HCT116 (cell line): ENCODE results near the gene CHID1. TPM values are rescaled to one million over a fixed set of nuclear protein-coding genes. Genes with fewer than 3 reads are reported as not detected.

ENCODE experiments used
- ATAC-seq: fragments of 200-7000 bp; cut with Tn5 transposase; 2 replicates; pipeline ENCODE4 v1.9.1; 2020; ENCODE audit warnings: mild to moderate bottlenecking, moderate library complexity
- BruUV-seq: library from RNA; stranded (reverse); fragments of 400-500 nt; replicated peaks from 2 replicates; lab custom pipeline; 2021; lab: Mats Ljungman, UMichigan
- CTCF ChIA-PET: fragments of 300-600 bp; sonication (Branson Sonifier 250); formaldehyde crosslinking; loops from one replicate; lab custom pipeline; 2021; ENCODE audit warnings: antibody characterized with exemption; lab: Charles Lee
- POLR2A ChIA-PET: fragments of 300-600, 350-600 bp; sonication (Branson Sonifier 250); formaldehyde crosslinking; loops from one replicate; lab custom pipeline; 2021; ENCODE audit warnings: antibody characterized with exemption; lab: Charles Lee
- RAD21 ChIA-PET, 2 experiments: fragments of 300-600 bp; sonication (Branson Sonifier 250); formaldehyde crosslinking; loops; one replicate each; lab custom pipeline; 2023; ENCODE audit warnings: low total read pairs in 2 of 2; ENCODE audit not compliant: uncharacterized antibody in 2 of 2, unreplicated experiment in 2 of 2, low non-redundant PET in 1 of 2; lab: Charles Lee
- DNase-seq: peaks from one replicate; pipeline ENCODE4 v3.0.0-alpha.2; 2010; ENCODE audit warnings: low read depth, low spot score
- H2AFZ ChIP-seq: fragments of 200-600 bp; shearing (Covaris generic), sonication (generic); 2 replicates; pipeline ENCODE4 v1.6.1; 2017; ENCODE audit warnings: low read depth, mixed run types, mixed read lengths, antibody characterized with exemption, low read length; ENCODE audit not compliant: poor library complexity, severe bottlenecking
- H3K27ac ChIP-seq: 2 replicates; pipeline ENCODE4 v1.5.1; 2012; ENCODE audit warnings: low read depth, low read length
- H3K27me3 ChIP-seq: fragments of 200-600 bp; sonication (generic); 2 replicates; pipeline ENCODE4 v1.6.1; 2016; ENCODE audit warnings: mixed run types, low read length, mixed read lengths; ENCODE audit not compliant: insufficient read depth
- H3K36me3 ChIP-seq, 2 experiments: fragments of 200-500 bp in 1 of 2; fragments of 200-600 bp in 1 of 2; sonication (Bioruptor generic) in 1 of 2; sonication (generic) in 1 of 2; 2 replicates each; pipeline versions ENCODE4 v1.5.1 to v1.6.1; 2014 to 2016; ENCODE audit warnings: low read length in 2 of 2, inconsistent platforms in 1 of 2, mixed read lengths in 1 of 2, mixed run types in 1 of 2; ENCODE audit not compliant: insufficient read depth in 2 of 2, control insufficient read depth in 1 of 2
- H3K4me1 ChIP-seq, 2 experiments: fragments of 200-600 bp in 1 of 2; sonication (generic) in 1 of 2; 2 replicates each; pipeline versions ENCODE4 v1.5.1 to v1.6.1; 2012 to 2017; ENCODE audit warnings: low read length in 2 of 2, inconsistent platforms in 1 of 2, mild to moderate bottlenecking in 1 of 2, mixed read lengths in 1 of 2, mixed run types in 1 of 2, moderate library complexity in 1 of 2; ENCODE audit not compliant: insufficient read depth in 2 of 2, control insufficient read depth in 1 of 2
- H3K4me2 ChIP-seq: fragments of 200-600 bp; sonication (generic); 2 replicates; pipeline ENCODE4 v1.6.1; 2017; ENCODE audit warnings: mixed run types, low read length, mixed read lengths
- H3K4me3 ChIP-seq, 2 experiments: fragments of 200-600 bp in 1 of 2; sonication (generic) in 1 of 2; replicated peaks in 1 of 2; 2 replicates each; pipeline ENCODE4 v1.5.1; 2011 to 2016; ENCODE audit warnings: low read length in 2 of 2, control low read depth in 1 of 2, low read depth in 1 of 2, mild to moderate bottlenecking in 1 of 2, mixed read lengths in 1 of 2, mixed run types in 1 of 2
- H3K79me2 ChIP-seq: fragments of 200-600 bp; sonication (generic); 2 replicates; pipeline ENCODE4 v1.6.1; 2017; ENCODE audit warnings: mild to moderate bottlenecking, mixed run types, low read length, moderate library complexity, mixed read lengths; ENCODE audit not compliant: insufficient read depth
- H3K9ac ChIP-seq: fragments of 200-600 bp; sonication (generic); 2 replicates; pipeline ENCODE4 v1.6.1; 2016; ENCODE audit warnings: low read length, mixed read lengths
- H3K9me2 ChIP-seq: fragments of 200-600 bp; sonication (generic), shearing (Covaris generic); 2 replicates; pipeline ENCODE4 v1.6.1; 2017; ENCODE audit warnings: mixed run types, mild to moderate bottlenecking, moderate library complexity; ENCODE audit not compliant: insufficient read depth
- H3K9me3 ChIP-seq, 2 experiments: fragments of 200-500 bp in 1 of 2; fragments of 200-600 bp in 1 of 2; sonication (Bioruptor generic) in 1 of 2; sonication (generic) in 1 of 2; 2 replicates each; pipeline ENCODE4 v1.6.1; 2014 to 2017; ENCODE audit warnings: low read length in 2 of 2, mixed read lengths in 2 of 2, inconsistent platforms in 1 of 2, low read depth in 1 of 2, mild to moderate bottlenecking in 1 of 2, mixed run types in 1 of 2, moderate library complexity in 1 of 2; ENCODE audit not compliant: control insufficient read depth in 1 of 2, insufficient read depth in 1 of 2
- H4K20me1 ChIP-seq: fragments of 200-600 bp; sonication (generic), shearing (Covaris generic); 2 replicates; pipeline ENCODE4 v1.6.1; 2017; ENCODE audit warnings: mixed run types, mild to moderate bottlenecking, moderate library complexity; ENCODE audit not compliant: insufficient read depth
- ATF3 ChIP-seq: IDR thresholded peaks from 2 replicates; pipeline ENCODE4 v1.6.1; 2012
- CTCF ChIP-seq, 3 experiments: fragments of 200-600 bp in 1 of 3; sonication (generic) in 1 of 3; IDR thresholded peaks in 2 of 3; conservative IDR thresholded peaks in 1 of 3; 2 replicates each; pipeline ENCODE4 v1.5.1; 2012 to 2017; ENCODE audit warnings: low read depth in 2 of 3, low read length in 2 of 3, antibody characterized with exemption in 1 of 3, borderline replicate concordance in 1 of 3, control low read depth in 1 of 3, mild to moderate bottlenecking in 1 of 3, mixed read lengths in 1 of 3, mixed run types in 1 of 3, moderate library complexity in 1 of 3; ENCODE audit not compliant: insufficient read depth in 1 of 3
- ELF1 ChIP-seq: IDR thresholded peaks from 2 replicates; pipeline ENCODE4 v1.6.1; 2012; ENCODE audit warnings: low read depth, borderline replicate concordance
- EZH2phosphoT487 ChIP-seq: fragments of 200-600 bp; IDR thresholded peaks from 2 replicates; pipeline ENCODE4 v1.6.1; 2018; ENCODE audit warnings: antibody characterized with exemption, borderline replicate concordance
- JUND ChIP-seq: IDR thresholded peaks from 2 replicates; pipeline ENCODE4 v1.6.1; 2012
- POLR2AphosphoS5 ChIP-seq: IDR thresholded peaks from 2 replicates; pipeline ENCODE4 v1.6.1; 2011; ENCODE audit warnings: mild to moderate bottlenecking, low read depth, low read length, moderate library complexity
- SRF ChIP-seq: IDR thresholded peaks from 2 replicates; pipeline ENCODE4 v1.6.1; 2012; ENCODE audit warnings: low read depth
- TCF7L2 ChIP-seq: IDR thresholded peaks from 2 replicates; pipeline ENCODE4 v1.7.0; 2011; ENCODE audit warnings: borderline replicate concordance, inconsistent platforms; ENCODE audit not compliant: insufficient read depth, insufficient read length; ENCODE audit errors: extremely low read depth
- intact Hi-C: fragments of 100-400 bp; cut with micrococcal nuclease; formaldehyde crosslinking; loops from 2 replicates; pipeline ENCODE4 v1.10.0; 2022
- total RNA-seq: library from RNA; stranded (reverse); gene quantifications from one replicate; pipeline ENCODE4 v1.2.1, GENCODE V29; 2021; ENCODE audit not compliant: unreplicated experiment

CHID1 gene
- total RNA-seq, 1 experiment from 2014 or later = 102 TPM

GRCh38 chr11:880447-880846 lies 30.2 kb downstream of the CHID1 start:
- POLR2A ChIA-PET = no interaction called here
- Histone ChIP-seq H3K27ac (no peak overlapping the region), H4K20me1 (no peaks in the 10 kb centered on the region)
- TF ChIP-seq EZH2phosphoT487 (no peak), ELF1 (no peak), POLR2AphosphoS5 (no peak), JUND (no peak), TCF7L2 (no peak), CTCF (IDR thresholded peaks at IDR 0.05 in 2 of 3, conservative IDR thresholded peaks at IDR 0.05 in 1 of 3; ENCODE audit: borderline replicate concordance in 1 of 3, insufficient read depth in 1 of 3, low read depth in 2 of 3, low read length in 2 of 3) (peak in 2 of 3 experiments; percentile 7 to 26; a peak in 3 of 6 replicates), ATF3 (no peak), SRF (no peak)
- TF ChIP-seq, all 23 proteins: peak for 1
- Histone ChIP-seq H3K4me1 (peaks cover 2 to 10% of the 10 kb centered on the region in 2 experiments; a peak in 2 of 4 replicates), H3K9me2 (no peaks in the 10 kb centered on the region), H3K36me3 (peaks cover 3 to 4% of the 10 kb centered on the region in 2 experiments; a peak in 2 of 4 replicates), H3K4me3 (no peak overlapping the region), H3K4me2 (no peak overlapping the region), H3K79me2 (no peaks in the 10 kb centered on the region), H2AFZ (no peak overlapping the region), H3K27me3 (no peaks in the 10 kb centered on the region), H3K9ac (no peak overlapping the region), H3K9me3 (no peaks in the 10 kb centered on the region)
- BruUV-seq = no TSS peak
- peak; percentile 22; the same call in 1 of the 2 replicates for ATAC-seq
- no peak for DNase-seq
- ChIA-PET CTCF (no interaction called here), RAD21 (no interaction called here)
- intact Hi-C loops = no loop called here
